Astrocyte (in vitro differentiated cells and primary cell): Measurements from ENCODE around the gene VCX.
"Not testable (repeated sequence)": the region's sequence is repeated elsewhere in the genome, so short reads cannot be mapped to it uniquely, and the experiment has no call there.

ENCODE experiments used
- CTCF ChIP-seq: IDR thresholded peaks from 2 replicates; pipeline ENCODE4 v1.5.1; 2011; ENCODE audit warnings: low read depth, mild to moderate bottlenecking, inconsistent platforms, low read length, moderate library complexity; ENCODE audit not compliant: insufficient read depth
- EZH2 ChIP-seq: IDR thresholded peaks from 2 replicates; pipeline ENCODE4 v1.6.1; 2012; ENCODE audit warnings: mild to moderate bottlenecking, low read length, inconsistent platforms; ENCODE audit not compliant: insufficient read depth

- TF ChIP-seq CTCF, EZH2: not testable (repeated sequence)
Observed at GRCh38 chrX:7842871-7843270, at the start of gene VCX.
